ELR (cell line): ENCODE measurements around the gene CCDC12.

ENCODE experiments used
- DNase-seq: peaks from one replicate; pipeline ENCODE4 v3.0.0-alpha.2; 2015; ENCODE audit warnings: low read depth

CCDC12 gene

DNA sequence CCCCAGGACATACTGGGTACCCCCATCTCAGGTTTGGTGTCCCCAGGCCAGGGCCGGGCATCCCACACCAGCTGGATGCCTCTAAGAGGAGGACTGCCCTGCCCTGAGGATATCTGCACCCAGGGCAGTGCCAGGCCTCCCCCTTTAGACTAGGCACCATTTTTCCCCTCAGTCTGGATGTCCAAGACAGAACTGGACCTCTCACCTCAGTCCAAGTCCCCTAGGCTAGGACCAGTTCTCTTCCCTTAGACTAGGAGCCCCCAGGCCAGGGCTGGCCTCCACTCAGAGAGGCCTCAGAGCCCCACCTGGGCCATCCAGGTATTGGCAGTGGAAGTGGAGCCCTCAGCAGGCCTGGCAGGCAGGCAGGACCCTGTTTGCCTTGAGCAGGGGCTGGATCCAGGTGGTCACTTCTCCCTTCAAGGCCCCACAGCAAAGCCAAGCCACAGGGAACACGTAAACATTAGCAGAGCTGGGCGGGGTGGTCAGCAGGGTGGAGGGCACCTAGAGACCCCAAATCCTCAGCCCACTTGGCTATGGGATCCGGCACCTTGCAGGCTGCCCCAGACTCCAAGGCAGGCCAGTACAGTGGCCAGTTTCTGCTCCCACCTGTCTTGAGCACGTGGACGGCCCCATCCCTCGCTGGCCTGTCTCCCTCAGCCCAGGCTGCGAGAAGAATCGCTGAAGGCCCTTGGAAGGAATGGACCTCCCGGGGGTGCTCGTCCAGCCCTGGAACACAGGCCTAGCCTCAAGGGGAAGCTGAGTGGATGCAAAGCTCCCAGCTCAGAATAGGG, 70.7 kb downstream of the CCDC12 start:
- DNase-seq, result no peak

DNA sequence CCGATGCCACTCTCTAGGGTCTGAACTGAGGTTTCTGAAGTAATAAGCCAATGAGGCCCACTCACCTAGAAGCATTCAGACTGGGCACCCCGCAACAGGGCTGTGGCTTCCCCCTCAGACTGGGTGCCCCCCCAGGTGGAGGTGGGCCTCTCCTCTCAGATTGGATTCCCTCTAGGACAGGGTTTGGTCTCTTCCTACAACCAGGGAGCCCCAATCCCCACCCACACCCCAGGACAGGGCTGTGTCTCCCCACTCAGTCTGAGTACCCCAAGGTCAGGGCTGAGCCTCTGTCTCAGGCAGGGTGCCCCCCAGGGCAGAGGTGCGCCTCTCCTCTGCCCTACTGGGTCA, 71.4 kb downstream of the CCDC12 start:
- no peak for DNase-seq

- no peak for DNase-seq
Observed at GRCh38 chr3:46904303-46905212, 72.0 kb downstream of the CCDC12 start.

DNA sequence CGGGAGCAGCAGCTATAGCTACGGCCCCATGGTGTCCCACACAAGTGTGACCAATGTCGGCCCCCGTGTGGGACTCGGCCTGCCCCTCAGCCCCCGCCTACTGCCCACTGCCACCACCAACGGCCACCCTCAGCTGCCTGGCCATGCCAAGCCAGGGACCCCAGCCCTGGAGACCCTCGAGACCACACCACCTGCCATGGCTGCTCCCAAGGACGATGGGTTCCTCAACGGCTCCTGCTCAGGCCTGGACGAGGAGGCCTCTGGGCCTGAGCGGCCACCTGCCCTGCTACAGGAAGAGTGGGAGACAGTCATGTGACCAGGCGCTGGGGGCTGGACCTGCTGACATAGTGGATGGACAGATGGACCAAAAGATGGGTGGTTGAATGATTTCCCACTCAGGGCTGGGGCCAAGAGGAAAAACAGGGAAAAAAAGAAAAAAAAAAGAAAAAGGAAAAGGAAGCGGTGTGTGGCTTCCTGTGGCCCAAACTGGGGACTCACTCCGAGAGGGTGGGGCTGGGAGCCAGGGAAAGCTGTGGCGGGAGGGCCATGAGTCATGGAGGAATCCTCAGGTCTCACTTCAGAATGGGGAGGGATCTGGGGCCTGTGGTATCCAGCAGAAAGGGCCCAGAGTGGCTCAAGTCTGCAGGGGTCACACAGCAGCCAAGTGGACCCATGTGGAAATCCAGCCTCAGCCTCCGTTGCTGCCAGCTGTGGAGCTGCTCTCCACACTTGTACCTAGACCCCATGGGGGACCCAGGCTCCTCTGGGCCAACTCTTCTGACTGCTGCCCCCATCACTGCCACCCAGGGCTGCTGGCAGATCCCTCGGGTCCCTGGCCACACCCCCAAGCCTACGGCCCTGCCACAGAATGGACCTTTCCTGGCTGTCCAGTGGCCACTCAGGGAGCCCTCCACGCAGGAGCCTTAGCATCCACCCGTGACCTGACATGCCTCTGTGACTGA, 72.9 kb downstream of the CCDC12 start:
- peak; percentile 85 for DNase-seq

- DNase-seq, result no peak
Observed at GRCh38 chr3:46902188-46902631, 74.3 kb downstream of the CCDC12 start.

DNA sequence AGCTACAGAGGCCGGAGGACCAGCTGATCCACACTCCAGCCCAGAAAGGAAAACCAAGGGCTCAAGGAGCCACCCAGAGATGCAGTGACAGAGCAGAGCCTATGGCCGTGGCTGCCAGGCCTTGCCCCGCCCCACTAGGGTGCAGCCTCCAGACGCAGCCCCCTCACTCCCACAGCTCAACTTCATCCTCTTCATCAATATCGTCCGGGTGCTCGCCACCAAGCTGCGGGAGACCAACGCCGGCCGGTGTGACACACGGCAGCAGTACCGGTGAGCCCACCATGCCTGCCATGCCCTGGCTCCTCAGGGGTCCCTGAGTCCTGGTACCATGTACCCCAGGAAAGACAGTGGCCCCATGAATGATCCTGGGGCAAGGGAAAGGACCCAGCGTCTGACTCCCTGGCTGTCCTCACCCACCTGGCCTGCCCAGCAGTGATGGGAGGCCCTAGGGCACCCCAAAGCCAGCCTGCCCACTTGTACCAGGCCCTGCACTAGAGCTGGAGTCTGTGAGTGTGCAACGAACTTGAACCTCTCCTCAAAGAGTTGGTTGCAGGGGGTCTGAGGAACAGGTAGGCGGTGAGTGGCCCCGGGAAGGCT, 74.9 kb downstream of the CCDC12 start:
- no peak for DNase-seq

- DNase-seq, result no peak
Observed at GRCh38 chr3:46901061-46901460, 75.5 kb downstream of the CCDC12 start.

DNA sequence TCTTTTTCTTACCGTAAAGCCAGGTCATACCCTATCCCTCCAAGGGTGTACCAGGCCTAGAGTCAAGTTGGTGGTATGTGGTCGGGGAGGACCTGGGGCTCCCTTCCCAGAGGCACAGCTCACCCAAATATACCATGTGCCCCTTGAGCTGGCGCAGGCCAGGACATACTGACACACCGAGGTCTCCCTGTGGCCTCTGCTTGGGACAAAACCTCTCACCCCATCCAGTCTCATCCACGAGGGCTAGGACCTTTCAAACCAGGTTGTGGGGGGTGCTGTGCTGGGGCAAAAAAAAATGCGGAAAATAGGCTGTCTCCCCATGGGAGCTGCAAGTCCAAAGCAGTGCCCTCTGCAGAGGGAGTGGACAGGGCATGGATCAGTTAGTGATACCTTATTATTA, 76.2 kb downstream of the CCDC12 start:
- no peak for DNase-seq

GRCh38 chr3:46900007-46900292, 76.6 kb downstream of the CCDC12 start:
- DNase-seq, result no peak

- no peak for DNase-seq
Observed at GRCh38 chr3:46899151-46900006, 77.2 kb downstream of the CCDC12 start.

- DNase-seq, result no peak
Observed at GRCh38 chr3:46898321-46899150, 78.0 kb downstream of the CCDC12 start.

GRCh38 chr3:46897829-46898320, 78.7 kb downstream of the CCDC12 start:
- DNase-seq, result no peak

GRCh38 chr3:46897031-46897430, 79.5 kb downstream of the CCDC12 start:
- no peak for DNase-seq

DNA sequence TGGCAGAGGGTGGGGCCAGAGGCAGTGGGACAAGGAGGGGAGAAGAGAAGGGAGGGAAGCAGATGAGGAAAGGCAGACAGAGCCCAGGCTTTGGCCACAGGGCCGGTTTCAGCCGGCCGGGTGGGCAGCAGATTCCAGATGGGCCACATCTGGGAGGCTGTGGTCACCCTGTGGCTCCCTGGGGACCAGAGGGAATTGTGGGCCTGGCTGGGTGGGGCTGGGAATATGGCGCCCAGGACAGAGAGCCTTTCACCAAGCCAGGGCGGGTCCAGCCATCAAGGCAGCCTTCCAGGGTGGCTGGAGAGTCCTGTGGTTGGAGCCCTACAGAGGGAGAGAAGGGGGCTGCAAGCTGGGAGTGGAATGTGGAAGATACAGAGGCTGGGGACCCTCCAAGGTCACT, 80.2 kb downstream of the CCDC12 start:
- DNase-seq, result no peak

DNA sequence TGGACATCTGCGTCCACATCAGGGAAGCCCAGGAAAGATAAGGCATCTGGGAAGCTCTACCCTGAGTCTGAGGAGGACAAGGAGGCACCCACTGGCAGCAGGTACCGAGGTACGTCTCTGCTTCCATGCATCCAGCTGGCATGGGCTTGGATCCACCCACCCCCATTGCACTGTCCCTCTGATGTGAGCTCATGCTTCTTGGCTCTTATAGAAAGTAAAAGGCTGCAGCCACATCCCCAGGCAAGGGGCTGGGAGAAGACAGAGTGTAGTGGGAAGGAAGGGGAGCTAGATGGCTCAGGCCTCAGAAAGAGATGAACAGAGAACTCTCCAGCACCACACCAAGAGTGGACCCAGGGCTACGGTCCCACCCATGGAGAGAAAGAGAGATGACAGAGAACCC, 80.8 kb downstream of the CCDC12 start:
- DNase-seq, result no peak

GRCh38 chr3:46895204-46895660, 81.3 kb downstream of the CCDC12 start:
- DNase-seq, result peak; percentile 64

- no peak for DNase-seq
Observed at GRCh38 chr3:46894256-46894655, 82.3 kb downstream of the CCDC12 start.

- DNase-seq, result no peak
Observed at GRCh38 chr3:46893763-46894162, 82.8 kb downstream of the CCDC12 start.

DNA sequence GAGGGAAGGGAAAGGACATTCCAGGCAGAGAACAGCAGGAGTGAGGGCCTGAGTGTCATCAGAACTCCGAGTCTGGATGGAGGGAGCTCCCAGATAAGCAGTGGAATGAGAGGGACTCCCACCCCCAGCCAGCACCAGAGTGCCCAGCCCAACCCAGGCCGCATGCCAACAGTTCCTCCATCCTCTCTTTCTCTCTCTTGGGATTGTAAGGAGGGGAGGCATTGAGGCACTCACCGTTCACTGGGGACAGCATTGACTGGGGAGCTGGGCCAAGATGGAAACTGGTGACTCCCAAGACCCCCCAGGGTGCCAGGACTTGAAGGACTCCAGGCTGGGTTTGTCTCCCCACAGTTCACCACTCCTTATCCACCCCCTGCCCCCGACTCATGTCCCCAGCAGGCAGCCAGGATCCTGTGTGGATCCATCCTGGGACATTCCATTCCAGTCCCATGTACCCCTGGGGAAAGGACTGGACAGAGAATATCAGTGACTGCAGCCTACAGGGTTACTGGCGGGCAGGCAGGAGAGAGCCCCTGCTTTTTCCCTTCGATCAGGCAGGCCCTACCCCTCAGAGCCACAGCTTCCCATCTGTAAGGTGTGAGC, 83.3 kb downstream of the CCDC12 start:
- no peak for DNase-seq
